Measurements from ENCODE around the gene MAP3K12.

GRCh38 chr12:53532524-53533445 lies 33.5 kb upstream of the MAP3K12 start:
- TF ChIP-seq CTCF (conservative IDR thresholded peaks at IDR 0.05): no peak
- TF ChIP-seq EZH2 (IDR thresholded peaks at IDR 0.05; ENCODE audit: low read depth): no peak

Data from PC-9 (cell line).